ENCODE measurements around the gene DCBLD2.
"Not testable (repeated sequence)": the region's sequence is repeated elsewhere in the genome, so short reads cannot be mapped to it uniquely, and the experiment has no call there.

DCBLD2 gene

GRCh38 chr3:98884675-98885371 lies 16.7 kb downstream of the DCBLD2 start:
- peak overlapping the region in 1 of 2 donors; percentile 36 for H3K27ac ChIP-seq
- DNase-seq = no peak
- peaks cover 0 to 57% (median 23%) of the 10 kb centered on the region in 4 donors for H3K4me1 ChIP-seq
- TF ChIP-seq, protein P1, sequence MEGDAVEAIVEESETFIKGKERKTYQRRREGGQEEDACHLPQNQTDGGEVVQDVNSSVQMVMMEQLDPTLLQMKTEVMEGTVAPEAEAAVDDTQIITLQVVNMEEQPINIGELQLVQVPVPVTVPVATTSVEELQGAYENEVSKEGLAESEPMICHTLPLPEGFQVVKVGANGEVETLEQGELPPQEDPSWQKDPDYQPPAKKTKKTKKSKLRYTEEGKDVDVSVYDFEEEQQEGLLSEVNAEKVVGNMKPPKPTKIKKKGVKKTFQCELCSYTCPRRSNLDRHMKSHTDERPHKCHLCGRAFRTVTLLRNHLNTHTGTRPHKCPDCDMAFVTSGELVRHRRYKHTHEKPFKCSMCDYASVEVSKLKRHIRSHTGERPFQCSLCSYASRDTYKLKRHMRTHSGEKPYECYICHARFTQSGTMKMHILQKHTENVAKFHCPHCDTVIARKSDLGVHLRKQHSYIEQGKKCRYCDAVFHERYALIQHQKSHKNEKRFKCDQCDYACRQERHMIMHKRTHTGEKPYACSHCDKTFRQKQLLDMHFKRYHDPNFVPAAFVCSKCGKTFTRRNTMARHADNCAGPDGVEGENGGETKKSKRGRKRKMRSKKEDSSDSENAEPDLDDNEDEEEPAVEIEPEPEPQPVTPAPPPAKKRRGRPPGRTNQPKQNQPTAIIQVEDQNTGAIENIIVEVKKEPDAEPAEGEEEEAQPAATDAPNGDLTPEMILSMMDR (IDR thresholded peaks at IDR 0.05) = no peak
- peak overlapping the region; percentile 2 to 17 for H3K4me3 ChIP-seq
- intact Hi-C loops (cut with DNase I; ENCODE audit: low total_unique reads) = no loop called here
- peaks cover 0 to 12% (median 10%) of the 10 kb centered on the region in 3 donors for H3K36me3 ChIP-seq
- no peaks in the 10 kb centered on the region for H3K9me3 ChIP-seq
- no peaks in the 10 kb centered on the region for H3K27me3 ChIP-seq

DNA sequence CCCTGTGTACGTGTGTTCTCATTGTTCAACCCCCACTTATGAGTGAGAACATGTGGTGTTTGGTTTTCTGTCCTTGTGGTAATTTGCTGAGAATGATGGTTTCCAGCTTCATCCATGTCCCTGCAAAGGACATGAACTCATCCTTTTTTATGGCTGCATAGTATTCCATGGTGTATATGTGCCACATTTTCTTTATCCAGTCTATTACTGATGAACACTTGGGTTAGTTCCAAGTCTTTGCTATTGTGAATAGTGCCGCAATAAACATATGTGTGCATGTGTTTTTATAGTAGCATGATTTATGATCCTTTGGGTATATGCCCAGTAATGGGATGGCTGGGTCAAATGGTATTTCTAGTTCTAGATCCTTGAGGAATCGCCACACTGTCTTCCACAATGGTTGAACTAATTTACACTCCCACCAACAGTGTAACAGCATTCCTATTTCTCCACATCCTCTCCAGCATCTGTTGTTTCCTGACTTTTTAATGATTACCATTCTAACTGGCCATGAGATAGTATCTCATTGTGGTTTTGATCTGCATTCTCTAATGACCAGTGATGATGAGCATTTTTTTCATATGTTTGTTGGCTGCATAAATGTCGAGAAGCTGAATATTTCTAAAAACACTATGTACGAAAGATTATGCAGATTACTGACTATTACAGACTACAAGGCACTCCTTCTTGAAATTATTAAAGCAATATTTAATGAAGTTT lies 18.7 kb downstream of the DCBLD2 start:
- H3K36me3 ChIP-seq = peaks cover 0 to 16% (median 15%) of the 10 kb centered on the region in 3 donors
- intact Hi-C loops (cut with DNase I; ENCODE audit: low total_unique reads); DNase-seq; H3K27ac ChIP-seq; H3K4me3 ChIP-seq; H3K27me3 ChIP-seq; H3K9me3 ChIP-seq: not testable (repeated sequence)
- peaks cover 0 to 46% (median 18%) of the 10 kb centered on the region in 4 donors for H3K4me1 ChIP-seq

DNA sequence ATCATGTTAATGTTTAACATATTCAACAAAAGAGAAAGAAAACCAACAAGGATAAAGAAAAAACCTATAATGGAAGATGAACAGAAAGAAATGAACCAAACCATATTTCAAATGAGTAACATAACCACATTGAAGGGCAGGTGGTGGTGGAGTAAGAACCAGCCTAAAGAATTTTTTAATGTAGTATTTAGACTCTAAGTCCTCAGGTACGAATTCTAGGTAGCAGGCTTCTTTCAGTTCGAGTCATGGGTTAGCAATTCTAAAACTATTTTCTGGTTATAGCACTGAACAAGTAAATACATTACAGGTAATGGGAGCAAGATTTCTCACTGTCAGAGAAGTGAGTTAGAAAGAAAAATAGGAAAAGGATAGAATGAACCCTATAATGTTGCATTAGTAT lies 24.4 kb downstream of the DCBLD2 start:
- intact Hi-C loops (cut with DNase I; ENCODE audit: low total_unique reads) = no loop called here

GRCh38 chr3:98875535-98875934 lies 26.0 kb downstream of the DCBLD2 start:
- no peaks in the 10 kb centered on the region for H3K27me3 ChIP-seq
- TF ChIP-seq, protein P1 (IDR thresholded peaks at IDR 0.05) = no peak
- peaks cover 0 to 14% (median 11%) of the 10 kb centered on the region in 3 donors for H3K36me3 ChIP-seq

More for the DNA sequence above, 24.4 kb downstream of the DCBLD2 start:
- no peaks in the 10 kb centered on the region for H3K27me3 ChIP-seq
- no peaks in the 10 kb centered on the region for H3K4me1 ChIP-seq
- TF ChIP-seq, protein P1 (IDR thresholded peaks at IDR 0.05) = no peak
- H3K36me3 ChIP-seq = peaks cover 0 to 20% (median 15%) of the 10 kb centered on the region in 3 donors
- H3K9me3 ChIP-seq = no peaks in the 10 kb centered on the region
- no peak overlapping the region for H3K27ac ChIP-seq
- no peak for DNase-seq
- no peak overlapping the region for H3K4me3 ChIP-seq

DNA sequence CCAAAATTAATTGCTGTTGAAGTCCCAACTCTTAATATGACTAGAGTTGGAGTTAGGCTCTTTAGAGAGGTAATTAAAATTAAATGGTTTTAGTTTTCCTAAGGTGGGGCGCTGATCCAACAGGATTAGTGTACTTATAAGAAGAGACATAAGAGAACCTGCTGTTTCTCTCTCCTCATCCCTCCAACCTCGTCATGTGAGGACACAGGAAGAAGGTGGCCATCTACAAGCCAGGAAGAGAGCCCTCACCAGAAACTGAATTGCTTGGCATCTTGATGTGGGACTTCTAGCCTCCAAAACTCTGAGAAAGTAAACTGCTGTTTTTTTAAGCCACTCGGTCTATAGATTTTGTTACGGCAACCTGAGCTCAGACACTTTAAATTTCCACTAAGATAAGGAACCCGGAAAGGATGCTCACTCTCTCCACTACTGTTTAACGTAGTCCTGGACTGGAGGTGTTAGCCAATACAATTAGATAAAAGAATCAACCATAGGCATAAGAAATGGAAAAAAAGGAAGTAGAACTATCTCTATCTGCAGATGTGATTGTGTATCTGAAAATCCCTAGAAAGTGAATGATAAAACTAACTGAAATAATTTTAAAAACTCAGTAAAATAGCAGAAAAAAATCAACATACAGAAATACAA lies 26.8 kb downstream of the DCBLD2 start:
- DNase-seq = no peak
- TF ChIP-seq, protein P1 (IDR thresholded peaks at IDR 0.05) = no peak
- intact Hi-C loops (cut with DNase I; ENCODE audit: low total_unique reads) = no loop called here
- no peaks in the 10 kb centered on the region for H3K27me3 ChIP-seq
- no peak overlapping the region for H3K4me3 ChIP-seq
- no peak overlapping the region for H3K27ac ChIP-seq
- H3K4me1 ChIP-seq = peaks cover 0 to 3% (median 0%) of the 10 kb centered on the region in 4 donors
- peaks cover 0 to 9% (median 3%) of the 10 kb centered on the region in 3 donors for H3K36me3 ChIP-seq
- no peaks in the 10 kb centered on the region for H3K9me3 ChIP-seq

More at GRCh38 chr3:98875535-98875934, 26.0 kb downstream of the DCBLD2 start:
- DNase-seq = no peak
- H3K27ac ChIP-seq = no peak overlapping the region
- no peaks in the 10 kb centered on the region for H3K9me3 ChIP-seq
- H3K4me1 ChIP-seq = no peaks in the 10 kb centered on the region
- H3K4me3 ChIP-seq = no peak overlapping the region
- intact Hi-C loops (cut with DNase I; ENCODE audit: low total_unique reads) = no loop called here

Data from tibial artery (tissue), 4 donors.